Activated CD4-positive, alpha-beta T cell treated with anti-CD3 and anti-CD28 coated beads for 48 hours (primary cell): ENCODE measurements around the gene CDH22.

Source experiments
- DNase-seq: peaks from one replicate; pipeline ENCODE4 v3.0.0-alpha.2; 2020

Gene CDH22

GRCh38 chr20:46235077-46235476 lies 73.2 kb downstream of the CDH22 start:
- no peak for DNase-seq

DNA sequence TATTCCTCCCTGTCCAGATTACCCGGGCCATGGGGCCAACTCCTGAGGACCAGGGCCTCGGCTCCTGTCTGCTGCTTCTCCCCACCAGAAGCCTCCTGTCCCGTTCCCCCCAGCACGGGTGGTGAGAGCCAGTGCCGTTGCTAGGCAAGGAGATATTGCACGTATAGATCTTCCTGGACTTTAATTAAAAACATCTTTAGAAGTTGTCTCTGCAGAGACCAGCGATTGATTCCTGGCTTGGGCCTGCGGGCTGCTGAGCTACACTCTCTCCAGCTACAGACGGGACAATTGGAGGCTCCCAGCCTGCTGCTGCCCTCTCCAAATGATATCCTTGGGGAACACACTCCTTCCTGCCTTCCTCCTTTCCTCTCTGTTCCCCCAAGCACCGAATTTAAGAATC lies 74.6 kb downstream of the CDH22 start:
- DNase-seq: no peak

DNA sequence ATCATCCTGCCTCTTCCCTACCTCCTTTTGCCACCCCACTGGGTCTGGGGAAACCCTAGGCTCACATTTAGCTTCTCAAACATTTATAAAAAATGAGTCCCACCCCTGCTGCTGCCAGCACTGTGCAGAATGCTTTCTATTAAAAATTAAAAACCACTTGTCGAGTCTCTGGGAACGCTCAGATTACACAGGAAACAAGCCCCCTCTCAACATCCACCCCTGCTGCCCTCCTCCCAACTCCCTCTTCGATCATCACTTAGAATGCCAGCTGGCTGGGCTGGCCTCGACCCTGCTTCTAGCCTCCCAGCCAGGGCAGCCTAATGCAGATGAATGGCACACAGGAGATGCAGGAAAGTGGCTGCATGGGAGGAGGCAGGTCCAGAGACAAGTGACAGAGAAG lies 75.8 kb downstream of the CDH22 start:
- no peak for DNase-seq

DNA sequence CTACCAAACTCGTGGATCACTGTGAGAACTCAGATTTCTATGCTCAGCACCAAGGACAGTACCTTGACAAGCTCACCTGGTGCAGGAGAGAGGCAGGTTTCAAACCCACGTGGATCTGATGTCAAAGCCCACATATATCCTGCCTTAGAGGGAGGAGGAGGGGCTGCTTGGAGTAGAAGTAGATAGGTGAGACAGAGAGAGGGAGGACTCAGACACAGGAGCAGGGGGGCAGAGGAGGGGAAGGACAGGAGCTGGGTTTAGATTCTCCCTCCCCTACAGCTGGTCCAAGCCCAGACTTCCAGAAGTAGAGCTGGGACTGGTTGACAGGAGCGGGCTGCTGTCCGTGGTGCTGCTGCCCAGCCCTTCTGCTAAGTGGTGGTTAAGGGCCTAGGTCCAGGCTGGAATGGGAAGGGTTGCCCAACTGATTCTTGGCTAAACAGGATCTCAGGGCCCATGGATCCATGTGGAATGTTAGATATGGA lies 77.5 kb downstream of the CDH22 start:
- no peak for DNase-seq

- no peak for DNase-seq
Measured at GRCh38 chr20:46230106-46230491, 78.2 kb downstream of the CDH22 start.

DNA sequence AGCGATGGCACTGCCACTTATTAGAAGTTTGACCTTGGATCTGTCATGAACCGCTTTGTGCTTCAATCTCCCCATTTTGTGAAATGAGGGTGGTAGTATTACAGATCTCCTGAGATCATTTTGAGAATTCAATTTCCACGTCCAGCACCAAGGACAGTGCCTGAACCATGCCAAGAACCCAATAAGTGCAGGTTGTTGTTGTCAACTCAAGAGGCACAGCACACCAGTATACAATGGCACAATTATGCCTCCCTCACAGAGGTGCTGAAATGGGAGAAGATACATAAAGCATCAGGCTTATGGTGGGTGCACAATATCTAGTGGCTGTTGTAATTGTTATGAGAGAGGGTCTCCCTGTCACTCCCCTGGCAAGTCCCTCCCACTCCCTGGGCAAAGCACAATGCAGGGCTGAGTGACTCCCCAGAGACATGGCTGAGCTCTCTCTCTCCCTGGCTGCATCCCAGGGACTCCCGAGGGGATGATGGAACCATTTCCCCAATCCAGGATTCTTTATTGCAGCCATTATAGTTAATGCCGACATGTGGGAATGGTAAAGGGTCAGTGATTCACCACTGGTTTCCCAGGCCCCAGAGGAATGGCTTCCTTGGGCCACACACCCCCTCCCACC lies 78.7 kb downstream of the CDH22 start:
- no peak for DNase-seq

DNA sequence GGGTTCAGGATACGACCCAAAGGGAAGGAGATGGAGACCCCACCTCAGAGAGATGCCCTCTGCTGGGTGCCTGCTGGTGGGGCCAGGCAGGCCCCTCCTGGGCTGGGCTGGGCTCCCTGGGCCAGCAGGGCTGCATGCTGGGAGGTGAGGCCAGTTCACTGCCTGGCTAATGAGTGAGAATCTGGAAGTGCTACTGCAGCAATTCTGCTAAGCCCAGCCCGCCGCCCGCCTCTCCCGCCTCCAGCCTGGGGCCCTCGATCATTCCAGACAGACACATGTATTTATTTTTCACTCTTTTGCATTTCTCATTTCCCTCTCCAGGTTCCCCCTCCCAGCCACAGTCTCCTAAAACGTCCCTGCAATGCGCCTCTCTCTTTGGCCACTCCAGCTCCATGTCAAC lies 79.6 kb downstream of the CDH22 start:
- DNase-seq: no peak

GRCh38 chr20:46227272-46227767 lies 81.0 kb downstream of the CDH22 start:
- DNase-seq: no peak

GRCh38 chr20:46226602-46227001 lies 81.7 kb downstream of the CDH22 start:
- no peak for DNase-seq

- DNase-seq: no peak
Measured at GRCh38 chr20:46222521-46223007, 85.7 kb downstream of the CDH22 start.

GRCh38 chr20:46221256-46221833 lies 87.0 kb downstream of the CDH22 start:
- DNase-seq: no peak

GRCh38 chr20:46220455-46221207 lies 87.7 kb downstream of the CDH22 start:
- no peak for DNase-seq

DNA sequence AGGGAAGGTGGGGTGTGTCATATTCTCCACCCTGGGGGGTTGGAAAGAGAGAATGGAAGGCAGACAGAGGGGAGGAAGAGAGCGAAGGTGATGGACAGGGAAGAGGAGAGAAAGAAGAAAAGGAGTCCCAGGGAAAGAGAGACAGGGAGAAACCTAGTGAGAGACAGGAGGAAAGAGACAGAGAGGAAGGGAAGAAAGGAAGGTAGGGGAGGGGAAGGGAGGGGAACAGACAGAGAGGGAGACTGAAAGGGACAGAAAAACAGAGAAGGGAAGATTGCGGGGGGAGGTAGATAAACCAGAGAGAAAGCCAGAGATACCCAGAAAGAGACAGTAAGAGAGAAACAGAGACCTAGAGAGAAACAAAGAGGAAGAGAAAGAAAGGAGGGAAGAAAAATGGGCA lies 88.4 kb downstream of the CDH22 start:
- DNase-seq: no peak

- DNase-seq: no peak
Measured at GRCh38 chr20:46219190-46219589, 89.1 kb downstream of the CDH22 start.

DNA sequence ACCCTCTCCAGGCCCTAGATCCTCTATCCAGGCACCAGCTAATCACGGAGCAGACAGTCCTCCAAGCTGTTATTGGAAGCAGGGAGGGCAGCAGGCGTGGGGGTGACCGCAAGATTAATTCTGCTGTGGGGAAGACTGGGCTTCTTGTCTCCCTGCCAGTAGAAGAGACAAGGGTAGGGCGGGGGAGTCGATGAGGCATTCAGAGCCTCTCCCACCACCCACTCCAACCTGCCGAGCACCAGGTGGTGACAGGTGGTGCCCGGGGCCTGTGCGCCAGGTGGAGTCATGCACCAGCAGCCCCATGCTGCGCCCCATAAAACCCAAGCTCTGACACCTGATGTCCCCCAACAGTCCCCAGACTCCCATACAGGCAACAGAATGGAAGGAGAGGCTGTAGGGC lies 89.6 kb downstream of the CDH22 start:
- DNase-seq: no peak

DNA sequence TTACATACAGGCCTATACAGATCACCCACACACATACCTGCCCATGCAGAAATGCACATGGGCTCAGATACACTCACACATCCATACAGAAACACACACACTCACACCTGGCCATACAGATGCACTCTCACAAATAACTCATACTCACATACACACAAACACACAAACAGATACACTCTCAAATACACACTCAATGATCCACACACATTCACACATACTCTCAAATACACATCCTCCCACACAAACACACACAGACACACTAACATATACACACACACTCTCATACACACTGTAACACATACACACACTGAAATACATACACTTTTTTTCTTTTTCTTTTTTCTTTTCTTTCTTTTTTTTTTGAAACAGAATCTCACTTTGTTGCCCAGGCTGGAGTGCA lies 90.7 kb downstream of the CDH22 start:
- DNase-seq: no peak

DNA sequence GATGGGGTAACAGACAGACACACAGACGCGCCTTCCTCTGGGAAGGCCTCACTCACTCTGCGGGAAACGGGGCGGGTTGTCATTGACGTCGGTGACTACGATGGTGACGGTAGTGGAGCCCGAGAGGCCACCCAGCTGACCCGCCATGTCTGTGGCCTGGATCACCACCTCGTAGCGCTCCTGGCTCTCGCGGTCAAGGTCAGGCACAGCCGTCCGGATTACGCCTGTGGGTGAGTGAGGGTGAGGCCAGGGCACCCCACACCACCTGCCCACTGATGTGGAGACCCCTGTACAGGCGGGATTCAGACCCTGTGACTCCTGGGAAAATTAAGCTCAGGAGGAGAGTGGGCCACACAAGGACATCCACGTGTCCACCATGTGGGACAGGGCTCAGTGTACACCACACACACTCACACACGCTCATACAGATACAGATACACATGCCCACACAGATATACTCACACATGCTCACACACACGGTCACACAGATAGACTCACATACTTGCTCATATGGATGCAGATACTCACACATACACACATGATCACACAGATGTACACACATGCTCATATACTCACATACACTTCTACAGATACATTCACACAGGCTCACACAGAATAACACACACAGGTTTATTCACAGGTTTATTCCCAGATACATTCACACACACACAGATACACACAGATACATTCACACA lies 91.4 kb downstream of the CDH22 start:
- no peak for DNase-seq

DNA sequence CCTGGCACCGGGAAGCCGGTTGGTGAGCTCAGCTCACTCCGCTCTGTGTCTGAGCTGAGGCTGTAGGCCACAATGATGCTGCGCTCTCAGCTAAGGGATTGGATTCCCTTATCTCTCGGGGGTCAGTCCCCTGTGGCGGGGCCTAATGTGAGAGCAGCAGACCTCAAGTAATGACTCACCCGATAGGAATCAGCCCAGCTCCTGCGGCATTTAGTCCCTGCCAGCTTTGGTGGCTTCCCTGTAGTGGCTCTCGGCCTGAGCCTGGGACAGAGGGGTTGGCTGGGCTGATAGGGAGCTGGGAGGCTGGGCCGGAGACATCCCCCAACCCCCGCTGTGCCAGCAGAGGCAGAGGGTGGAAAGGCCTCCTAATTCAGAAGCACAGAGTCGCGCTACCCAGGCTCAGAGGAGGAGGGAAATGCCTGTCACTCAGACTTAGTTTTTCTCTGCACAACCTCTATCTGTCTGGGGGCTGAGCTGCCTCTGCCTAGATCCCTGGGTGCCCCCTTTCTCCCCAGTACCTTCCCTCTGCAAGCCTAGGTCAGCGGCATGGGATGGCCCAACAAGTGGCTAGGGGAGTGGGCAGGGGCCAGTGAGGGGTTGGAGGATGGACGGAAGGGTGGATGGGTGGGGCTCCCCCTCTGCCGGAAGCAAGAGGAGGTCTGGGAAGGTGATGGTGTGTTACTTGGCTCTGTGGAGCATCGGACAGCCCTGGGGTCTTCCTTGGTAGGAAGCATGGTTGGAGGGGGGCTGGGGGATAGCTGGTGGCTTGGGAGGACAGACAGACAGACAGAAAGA lies 92.2 kb downstream of the CDH22 start:
- DNase-seq: no peak

GRCh38 chr20:46214824-46215488 lies 93.3 kb downstream of the CDH22 start:
- DNase-seq: no peak

- no peak for DNase-seq
Measured at GRCh38 chr20:46213946-46214823, 94.1 kb downstream of the CDH22 start.

- DNase-seq: no peak
Measured at GRCh38 chr20:46212876-46213275, 95.4 kb downstream of the CDH22 start.
